Measurements from ENCODE around the gene CACNG4.

The CACNG4 gene

GRCh38 chr17:67054011-67054591 is 89.6 kb downstream of the CACNG4 start:
- Histone ChIP-seq H3K4me3 (ENCODE audit: insufficient read depth, low read depth, low read length, poor library complexity, severe bottlenecking) (no peak overlapping the region), H3K27me3 (replicated peaks; ENCODE audit: control insufficient read depth, insufficient read depth, low read length, poor library complexity, severe bottlenecking) (no peaks in the 10 kb centered on the region), H3K4me1 (ENCODE audit: control insufficient read depth, insufficient read depth, low read length, poor library complexity, severe bottlenecking) (no peaks in the 10 kb centered on the region), H3K27ac (ENCODE audit: insufficient read depth, low read length, poor library complexity, severe bottlenecking) (no peak overlapping the region), H3K9me3 (ENCODE audit: control insufficient read depth, low read length) (peaks cover 5% of the 10 kb centered on the region), H3K36me3 (ENCODE audit: control insufficient read depth, insufficient read depth, low read length) (no peaks in the 10 kb centered on the region)
- DNase-seq = no peak

- Histone ChIP-seq H3K36me3 (ENCODE audit: control insufficient read depth, insufficient read depth, low read length) (no peaks in the 10 kb centered on the region), H3K4me1 (ENCODE audit: control insufficient read depth, insufficient read depth, low read length, poor library complexity, severe bottlenecking) (no peaks in the 10 kb centered on the region), H3K9me3 (ENCODE audit: control insufficient read depth, low read length) (no peaks in the 10 kb centered on the region), H3K27ac (ENCODE audit: insufficient read depth, low read length, poor library complexity, severe bottlenecking) (no peak overlapping the region), H3K4me3 (ENCODE audit: insufficient read depth, low read depth, low read length, poor library complexity, severe bottlenecking) (no peak overlapping the region), H3K27me3 (replicated peaks; ENCODE audit: control insufficient read depth, insufficient read depth, low read length, poor library complexity, severe bottlenecking) (no peaks in the 10 kb centered on the region)
- DNase-seq = no peak
These were observed 90.1 kb downstream of the CACNG4 start for GRCh38 chr17:67054608-67055007.

GRCh38 chr17:67055041-67055443 is 90.5 kb downstream of the CACNG4 start:
- DNase-seq = no peak
- Histone ChIP-seq H3K4me3 (ENCODE audit: insufficient read depth, low read depth, low read length, poor library complexity, severe bottlenecking) (no peak overlapping the region), H3K36me3 (ENCODE audit: control insufficient read depth, insufficient read depth, low read length) (no peaks in the 10 kb centered on the region), H3K27ac (ENCODE audit: insufficient read depth, low read length, poor library complexity, severe bottlenecking) (no peak overlapping the region), H3K27me3 (replicated peaks; ENCODE audit: control insufficient read depth, insufficient read depth, low read length, poor library complexity, severe bottlenecking) (no peaks in the 10 kb centered on the region), H3K4me1 (ENCODE audit: control insufficient read depth, insufficient read depth, low read length, poor library complexity, severe bottlenecking) (no peaks in the 10 kb centered on the region), H3K9me3 (ENCODE audit: control insufficient read depth, low read length) (no peaks in the 10 kb centered on the region)

- no peak for DNase-seq
- no peak overlapping the region for H3K27ac ChIP-seq (ENCODE audit: insufficient read depth, low read length, poor library complexity, severe bottlenecking)
- no peaks in the 10 kb centered on the region for H3K36me3 ChIP-seq (ENCODE audit: control insufficient read depth, insufficient read depth, low read length)
- no peaks in the 10 kb centered on the region for H3K9me3 ChIP-seq (ENCODE audit: control insufficient read depth, low read length)
- no peak overlapping the region for H3K4me3 ChIP-seq (ENCODE audit: insufficient read depth, low read depth, low read length, poor library complexity, severe bottlenecking)
- no peaks in the 10 kb centered on the region for H3K4me1 ChIP-seq (ENCODE audit: control insufficient read depth, insufficient read depth, low read length, poor library complexity, severe bottlenecking)
- no peaks in the 10 kb centered on the region for H3K27me3 ChIP-seq (replicated peaks; ENCODE audit: control insufficient read depth, insufficient read depth, low read length, poor library complexity, severe bottlenecking)
These were observed 91.6 kb downstream of the CACNG4 start for GRCh38 chr17:67055811-67056745.

GRCh38 chr17:67056746-67057490 is 92.4 kb downstream of the CACNG4 start:
- Histone ChIP-seq H3K9me3 (ENCODE audit: control insufficient read depth, low read length) (no peaks in the 10 kb centered on the region), H3K27me3 (replicated peaks; ENCODE audit: control insufficient read depth, insufficient read depth, low read length, poor library complexity, severe bottlenecking) (no peaks in the 10 kb centered on the region), H3K36me3 (ENCODE audit: control insufficient read depth, insufficient read depth, low read length) (no peaks in the 10 kb centered on the region), H3K27ac (ENCODE audit: insufficient read depth, low read length, poor library complexity, severe bottlenecking) (no peak overlapping the region), H3K4me1 (ENCODE audit: control insufficient read depth, insufficient read depth, low read length, poor library complexity, severe bottlenecking) (no peaks in the 10 kb centered on the region), H3K4me3 (ENCODE audit: insufficient read depth, low read depth, low read length, poor library complexity, severe bottlenecking) (no peak overlapping the region)
- DNase-seq = no peak

- H3K4me3 ChIP-seq (ENCODE audit: insufficient read depth, low read depth, low read length, poor library complexity, severe bottlenecking) = no peak overlapping the region
- H3K36me3 ChIP-seq (ENCODE audit: control insufficient read depth, insufficient read depth, low read length) = no peaks in the 10 kb centered on the region
- no peak overlapping the region for H3K27ac ChIP-seq (ENCODE audit: insufficient read depth, low read length, poor library complexity, severe bottlenecking)
- H3K27me3 ChIP-seq (replicated peaks; ENCODE audit: control insufficient read depth, insufficient read depth, low read length, poor library complexity, severe bottlenecking) = no peaks in the 10 kb centered on the region
- no peak for DNase-seq
- H3K4me1 ChIP-seq (ENCODE audit: control insufficient read depth, insufficient read depth, low read length, poor library complexity, severe bottlenecking) = no peaks in the 10 kb centered on the region
- H3K9me3 ChIP-seq (ENCODE audit: control insufficient read depth, low read length) = no peaks in the 10 kb centered on the region
These were observed 93.5 kb downstream of the CACNG4 start for GRCh38 chr17:67058036-67058435.

- Histone ChIP-seq H3K36me3 (ENCODE audit: control insufficient read depth, insufficient read depth, low read length) (no peaks in the 10 kb centered on the region), H3K4me3 (ENCODE audit: insufficient read depth, low read depth, low read length, poor library complexity, severe bottlenecking) (no peak overlapping the region), H3K9me3 (ENCODE audit: control insufficient read depth, low read length) (no peaks in the 10 kb centered on the region), H3K27me3 (replicated peaks; ENCODE audit: control insufficient read depth, insufficient read depth, low read length, poor library complexity, severe bottlenecking) (no peaks in the 10 kb centered on the region), H3K4me1 (ENCODE audit: control insufficient read depth, insufficient read depth, low read length, poor library complexity, severe bottlenecking) (no peaks in the 10 kb centered on the region), H3K27ac (ENCODE audit: insufficient read depth, low read length, poor library complexity, severe bottlenecking) (no peak overlapping the region)
- DNase-seq = no peak
These were observed 94.9 kb downstream of the CACNG4 start for GRCh38 chr17:67059372-67059771.

- no peak overlapping the region for H3K4me3 ChIP-seq (ENCODE audit: insufficient read depth, low read depth, low read length, poor library complexity, severe bottlenecking)
- H3K4me1 ChIP-seq (ENCODE audit: control insufficient read depth, insufficient read depth, low read length, poor library complexity, severe bottlenecking) = no peaks in the 10 kb centered on the region
- no peaks in the 10 kb centered on the region for H3K36me3 ChIP-seq (ENCODE audit: control insufficient read depth, insufficient read depth, low read length)
- no peaks in the 10 kb centered on the region for H3K9me3 ChIP-seq (ENCODE audit: control insufficient read depth, low read length)
- no peak overlapping the region for H3K27ac ChIP-seq (ENCODE audit: insufficient read depth, low read length, poor library complexity, severe bottlenecking)
- H3K27me3 ChIP-seq (replicated peaks; ENCODE audit: control insufficient read depth, insufficient read depth, low read length, poor library complexity, severe bottlenecking) = no peaks in the 10 kb centered on the region
- DNase-seq = no peak
These were observed 98.6 kb downstream of the CACNG4 start for GRCh38 chr17:67063141-67063540.

GRCh38 chr17:67066717-67067116 is 102.2 kb downstream of the CACNG4 start:
- H3K4me3 ChIP-seq (ENCODE audit: insufficient read depth, low read depth, low read length, poor library complexity, severe bottlenecking) = no peak overlapping the region
- H3K36me3 ChIP-seq (ENCODE audit: control insufficient read depth, insufficient read depth, low read length) = no peaks in the 10 kb centered on the region
- H3K4me1 ChIP-seq (ENCODE audit: control insufficient read depth, insufficient read depth, low read length, poor library complexity, severe bottlenecking) = no peaks in the 10 kb centered on the region
- no peak overlapping the region for H3K27ac ChIP-seq (ENCODE audit: insufficient read depth, low read length, poor library complexity, severe bottlenecking)
- DNase-seq = no peak
- no peaks in the 10 kb centered on the region for H3K9me3 ChIP-seq (ENCODE audit: control insufficient read depth, low read length)
- no peaks in the 10 kb centered on the region for H3K27me3 ChIP-seq (replicated peaks; ENCODE audit: control insufficient read depth, insufficient read depth, low read length, poor library complexity, severe bottlenecking)
